Endometrial microvascular endothelial cells (primary cell): ENCODE data around the gene SPTLC2. TPM values are rescaled to one million over a fixed set of nuclear protein-coding genes. Genes with fewer than 3 reads are reported as not detected.
"Not testable (repeated sequence)": the region's sequence is repeated elsewhere in the genome, so short reads cannot be mapped to it uniquely, and the experiment has no call there.

Source experiments
- in situ Hi-C: cut with HindIII; loops from 2 replicates; pipeline ENCODE4 v1.10.0; 2017; ENCODE audit warnings: low sequenced_read_pairs, low pct_unique_long_range_greater_than_20kb; ENCODE audit errors: inconsistent ontology term
- total RNA-seq: library from RNA; depleted of rRNA; stranded (reverse); fragments of >200 nt; gene quantifications from one replicate; pipeline ENCODE4 v1.2.3, GENCODE V29; 2015; ENCODE audit errors: inconsistent ontology term

SPTLC2 gene
- total RNA-seq, 1 donor from 2014 or later, result 43.7 TPM

DNA sequence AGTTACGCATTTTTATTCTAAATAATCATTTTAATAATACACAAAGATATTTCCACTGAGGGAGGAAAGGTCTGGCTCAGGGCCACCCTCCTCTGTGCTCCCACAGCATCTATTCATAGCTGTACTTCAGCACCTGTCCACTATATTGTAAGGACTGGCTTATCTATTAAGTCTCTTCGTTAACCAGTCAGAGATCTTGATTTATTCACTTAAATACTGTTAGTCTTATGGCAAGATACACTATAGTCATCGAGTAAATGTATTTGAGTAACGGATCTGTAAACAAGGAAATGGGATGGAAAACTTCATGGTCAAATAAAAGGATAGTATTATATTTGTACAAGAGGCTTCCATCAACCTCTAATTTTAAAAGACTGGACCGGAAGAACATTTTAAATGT lies 54.6 kb downstream of the SPTLC2 start:
- in situ Hi-C loops, result no loop called here

DNA sequence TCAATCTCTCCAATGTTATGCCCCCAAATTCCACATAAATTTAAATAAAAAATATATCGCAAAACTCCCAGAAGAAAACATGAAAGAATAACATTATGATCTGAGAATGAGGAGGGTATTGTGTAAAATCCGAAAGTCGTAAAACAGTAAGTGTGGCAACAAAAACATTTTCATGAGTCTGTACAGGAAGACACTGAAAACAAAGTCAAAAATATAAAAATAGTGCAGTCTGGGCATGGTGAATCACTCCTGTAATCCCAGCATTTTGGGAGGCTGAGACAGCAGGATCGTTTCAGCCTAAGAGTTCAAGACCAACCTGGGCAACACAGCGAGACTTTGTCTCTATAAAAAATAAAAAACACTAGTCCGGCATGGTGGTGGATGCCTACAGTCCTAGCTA lies 57.1 kb downstream of the SPTLC2 start:
- in situ Hi-C loops, result no loop called here

DNA sequence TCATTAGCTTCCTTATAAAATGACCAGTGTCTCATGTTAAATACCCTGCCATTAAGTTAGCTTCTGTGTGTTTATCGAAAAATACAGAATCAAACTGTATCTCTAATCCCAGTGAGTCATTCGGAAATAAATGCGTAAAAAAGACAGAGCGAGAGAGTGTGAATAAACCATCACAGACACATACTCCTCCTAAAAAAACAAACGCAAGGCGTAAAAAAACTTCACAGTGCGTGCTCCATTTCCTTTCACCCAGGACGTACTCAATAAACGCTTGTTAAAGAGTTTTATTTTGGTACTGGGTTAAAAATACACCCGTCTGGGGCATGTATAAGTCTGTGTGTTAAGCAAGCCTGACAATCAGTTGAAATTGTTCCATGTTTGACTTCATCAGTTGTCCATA lies 59.0 kb downstream of the SPTLC2 start:
- in situ Hi-C loops, result no loop called here

DNA sequence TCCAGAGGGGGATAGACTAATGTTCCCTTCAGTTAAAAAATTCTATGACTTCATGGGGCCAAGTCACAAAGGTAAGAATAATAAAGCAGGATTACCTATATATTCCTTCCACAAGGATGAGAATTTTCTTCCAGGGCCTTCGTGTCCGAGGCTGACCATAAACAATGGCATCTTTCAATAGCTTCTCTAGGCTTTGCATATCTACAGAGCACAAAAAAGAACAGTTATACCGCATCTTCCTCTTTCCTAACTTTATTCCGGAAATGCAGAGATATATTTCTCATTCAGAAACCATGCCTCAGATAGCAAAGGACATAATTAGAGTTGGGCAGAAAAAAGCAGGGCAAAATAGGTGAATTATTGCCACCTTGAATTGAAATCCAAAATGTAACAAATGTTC lies 59.5 kb downstream of the SPTLC2 start:
- in situ Hi-C loops, result no loop called here

DNA sequence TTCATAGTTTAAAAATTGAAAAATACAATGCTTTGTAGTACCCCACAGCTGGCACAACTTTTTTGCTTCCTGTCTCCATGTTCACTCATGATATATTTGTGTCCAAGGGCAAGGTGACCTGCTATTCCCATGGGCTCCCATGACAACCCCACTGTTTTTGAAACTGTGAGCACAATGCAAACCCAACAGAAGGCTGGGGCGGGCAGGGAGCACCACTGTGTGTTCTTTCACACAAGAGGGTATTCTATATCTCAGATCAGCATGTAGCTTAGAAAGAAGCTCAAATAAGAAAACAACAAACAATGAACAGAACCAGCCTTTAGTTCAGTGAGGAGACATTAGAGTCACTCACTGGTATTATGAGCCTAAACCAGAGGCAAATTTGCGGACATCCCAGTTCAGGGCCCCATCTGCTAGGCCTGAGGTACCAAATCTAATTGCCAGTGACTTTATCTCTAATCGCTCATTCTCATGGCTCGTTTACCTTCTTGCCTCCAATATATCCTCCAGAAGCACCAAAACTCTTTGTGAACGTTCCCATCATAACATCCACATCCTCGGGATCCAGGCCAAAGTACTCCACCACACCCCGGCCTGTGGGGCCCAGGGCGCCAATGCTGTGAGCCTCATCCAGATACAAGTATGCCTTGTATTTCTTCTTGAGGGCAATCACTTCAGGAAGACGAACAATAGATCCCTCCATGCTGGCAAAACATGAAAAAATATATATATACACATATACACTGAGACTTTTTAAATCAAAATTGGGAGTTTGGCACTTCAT lies 61.4 kb downstream of the SPTLC2 start:
- in situ Hi-C loops, result no loop called here

DNA sequence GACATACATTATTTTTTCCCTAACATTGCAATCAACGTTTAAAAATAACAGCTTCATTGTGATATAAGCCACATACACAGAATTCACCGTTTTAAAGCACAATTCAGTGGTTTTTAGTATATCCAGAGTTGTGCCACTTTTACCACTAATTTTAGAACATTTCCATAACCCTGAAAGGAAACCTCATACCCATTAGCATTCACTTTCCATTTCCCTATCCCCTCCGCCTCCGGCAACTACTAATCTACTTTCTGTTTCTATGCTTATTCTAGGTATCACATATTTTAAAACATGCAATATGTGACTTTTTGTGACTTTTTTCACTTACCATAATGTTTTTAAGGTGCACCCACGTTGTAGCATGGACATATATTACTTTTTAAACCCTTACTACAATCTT lies 62.2 kb downstream of the SPTLC2 start:
- in situ Hi-C loops, result no loop called here

DNA sequence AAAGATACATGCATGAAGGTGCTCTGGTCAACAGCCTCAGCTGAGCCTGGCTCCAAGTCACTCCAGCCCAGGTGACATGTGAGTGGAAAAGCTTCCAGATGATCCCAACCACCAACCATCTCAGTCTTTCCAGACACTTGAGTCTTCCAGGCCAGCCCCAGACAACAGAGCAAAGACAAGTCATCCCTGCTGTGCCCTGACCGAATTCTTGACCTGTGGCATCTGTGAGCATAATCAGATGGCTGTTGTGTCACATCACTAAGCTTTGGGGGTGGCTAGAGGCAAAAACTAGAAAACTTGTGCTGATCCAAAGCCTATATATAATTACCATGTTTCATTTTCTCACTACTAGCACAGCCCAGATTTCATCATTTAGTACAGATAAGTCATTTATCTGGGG lies 67.0 kb downstream of the SPTLC2 start:
- in situ Hi-C loops, result no loop called here

DNA sequence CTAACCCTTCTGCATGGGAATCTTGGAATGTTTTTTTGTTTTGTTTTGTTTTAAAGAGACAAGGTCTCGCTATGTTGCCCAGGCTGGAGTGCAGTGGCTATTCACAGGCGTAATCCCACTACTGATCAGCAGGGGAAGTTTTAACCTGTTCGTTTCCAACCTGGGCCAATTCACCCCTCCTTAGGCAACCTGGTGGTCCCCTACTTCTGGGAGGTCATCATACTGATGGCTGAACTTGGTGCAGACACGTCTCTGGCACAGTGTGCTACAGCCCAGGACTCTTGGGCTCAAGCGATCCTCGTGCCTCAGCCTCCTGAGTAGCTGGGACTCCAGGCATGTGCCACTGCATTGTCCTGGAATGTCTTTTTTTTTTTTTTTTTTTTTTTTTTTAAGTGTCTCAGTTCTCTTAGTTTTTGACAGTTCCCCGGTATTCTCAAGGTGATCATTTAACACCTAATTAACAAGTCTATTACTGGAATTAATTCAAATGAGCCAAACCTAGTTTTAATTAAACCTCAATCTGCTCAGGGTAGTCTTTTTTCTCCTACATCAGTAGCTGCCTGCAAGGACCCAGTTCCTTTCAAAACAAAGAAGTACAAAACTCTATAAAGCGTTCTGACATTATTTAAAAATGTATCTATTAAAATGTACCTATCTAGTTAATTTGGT lies 68.8 kb downstream of the SPTLC2 start:
- in situ Hi-C loops, result no loop called here

DNA sequence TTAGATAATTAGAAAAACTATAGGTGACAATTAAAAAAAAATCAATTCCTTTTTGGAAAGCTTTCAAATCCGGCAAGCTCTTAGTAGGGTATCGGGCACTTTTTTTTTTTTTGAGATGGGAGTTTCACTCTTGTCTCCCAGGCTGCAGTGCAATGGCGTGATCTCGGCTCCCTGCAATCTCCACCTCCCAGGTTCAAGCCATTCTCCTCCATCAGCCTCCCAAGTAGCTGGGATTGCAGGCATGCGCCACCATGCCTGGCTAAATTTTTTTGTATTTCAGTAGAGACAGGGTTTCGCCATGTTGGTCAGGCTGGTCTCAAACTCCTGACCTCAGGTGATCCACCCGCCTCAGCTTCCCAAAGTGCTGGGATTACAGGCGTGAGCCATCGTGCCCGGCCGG lies 71.3 kb downstream of the SPTLC2 start:
- in situ Hi-C loops, result not testable (repeated sequence)

DNA sequence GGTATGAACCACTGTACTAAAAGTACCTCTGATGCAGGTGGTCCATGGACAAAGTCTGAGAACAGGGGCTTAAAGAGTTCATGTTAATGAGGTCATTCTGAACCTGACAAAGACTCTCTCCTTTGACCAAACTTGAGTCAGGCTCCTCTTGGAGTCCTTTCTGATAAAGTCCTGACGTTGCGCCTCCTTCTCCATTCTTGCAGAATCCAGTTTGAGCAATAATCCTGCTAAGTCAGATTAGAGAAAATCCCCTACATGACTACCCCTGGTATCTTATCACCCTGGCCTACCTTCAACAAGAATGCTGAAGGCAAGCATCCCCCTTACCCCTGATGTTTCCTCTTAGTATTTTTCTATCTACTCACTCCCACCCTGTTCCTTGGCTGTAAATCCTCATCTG lies 71.9 kb downstream of the SPTLC2 start:
- in situ Hi-C loops, result no loop called here

DNA sequence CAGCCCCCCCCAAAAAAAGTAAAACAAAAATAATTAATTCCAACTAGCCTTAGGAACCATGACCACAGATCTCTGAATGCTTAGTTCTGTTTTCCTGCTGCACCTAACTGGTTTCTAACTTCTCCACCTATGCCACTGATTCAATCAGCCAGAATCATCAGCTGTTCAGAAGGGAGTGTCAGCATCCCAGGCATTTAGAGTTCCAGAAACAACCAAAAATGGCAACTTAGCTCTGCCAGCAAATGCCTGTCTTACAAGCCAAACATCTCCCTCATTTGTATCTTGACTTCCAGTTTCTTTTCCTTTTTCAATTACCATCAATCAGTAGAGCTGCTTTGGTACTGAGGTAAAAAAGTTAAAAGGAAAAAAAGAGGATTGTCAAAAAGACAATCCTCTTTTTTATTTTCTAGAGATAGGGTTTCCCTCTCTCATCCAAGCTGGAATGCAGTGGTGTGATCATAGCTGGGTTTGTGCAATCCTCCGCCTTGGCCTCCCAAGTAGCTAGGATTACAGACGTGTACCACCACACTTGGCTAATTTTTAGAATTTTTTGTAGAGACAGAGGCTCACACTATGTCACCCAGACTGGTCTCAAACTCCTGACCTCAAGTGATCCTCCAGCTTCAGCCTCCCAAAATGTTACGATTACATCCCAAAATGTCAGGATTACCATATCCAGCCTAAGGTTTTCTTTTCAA lies 72.7 kb downstream of the SPTLC2 start:
- in situ Hi-C loops, result no loop called here

DNA sequence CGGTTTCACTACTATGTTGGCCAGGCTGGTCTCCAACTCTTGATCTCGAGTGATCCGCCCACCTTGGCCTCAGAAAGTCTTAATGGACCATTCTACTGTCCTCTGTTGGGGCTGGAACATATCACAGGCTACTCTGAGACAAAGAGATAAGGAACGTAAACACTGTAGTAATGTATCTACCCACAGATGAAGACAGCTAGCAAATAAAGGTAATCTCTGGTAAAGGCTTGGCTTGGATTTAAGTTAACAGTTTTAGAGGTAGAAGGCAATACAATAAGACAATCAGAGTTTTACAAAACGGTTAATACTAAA lies 73.2 kb downstream of the SPTLC2 start:
- in situ Hi-C loops, result no loop called here

DNA sequence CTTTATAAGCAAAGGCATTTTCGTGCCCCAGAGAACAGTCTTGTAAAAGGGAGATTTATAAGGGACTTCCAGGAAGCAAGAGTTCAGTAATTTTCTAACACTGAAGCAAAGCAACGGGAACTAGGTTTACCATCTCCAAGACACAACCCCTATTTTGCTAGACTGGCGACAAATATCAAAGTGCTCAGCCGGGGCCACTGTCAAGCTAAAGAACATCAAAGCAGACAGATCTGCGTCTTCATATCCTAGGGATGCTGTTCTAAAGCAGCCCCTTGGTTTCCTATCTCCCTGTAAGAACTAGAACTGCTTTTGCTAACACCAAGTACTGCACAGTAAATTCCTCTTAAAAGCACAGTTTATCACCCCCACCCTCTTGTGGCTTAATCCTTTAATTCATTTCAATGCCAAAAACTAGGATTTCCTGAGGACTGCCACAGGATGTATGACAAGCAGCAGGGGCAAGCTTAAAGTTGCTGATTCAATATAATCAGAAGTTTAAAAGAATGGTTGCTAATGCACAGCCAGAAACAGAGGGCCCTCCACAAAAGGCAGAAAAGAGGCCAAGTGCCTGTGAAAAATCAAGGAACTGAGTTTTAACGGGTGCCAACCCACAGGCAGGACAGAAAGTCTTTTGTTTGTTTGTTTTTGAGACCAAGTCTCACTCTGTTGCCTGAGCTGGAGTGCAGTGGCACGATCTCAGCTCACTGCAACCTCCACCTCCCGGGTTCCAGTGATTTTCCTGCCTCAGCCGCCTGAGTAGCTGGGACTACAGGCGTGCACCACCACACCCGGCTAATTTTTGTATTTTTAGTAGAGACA lies 73.8 kb downstream of the SPTLC2 start:
- in situ Hi-C loops, result no loop called here

DNA sequence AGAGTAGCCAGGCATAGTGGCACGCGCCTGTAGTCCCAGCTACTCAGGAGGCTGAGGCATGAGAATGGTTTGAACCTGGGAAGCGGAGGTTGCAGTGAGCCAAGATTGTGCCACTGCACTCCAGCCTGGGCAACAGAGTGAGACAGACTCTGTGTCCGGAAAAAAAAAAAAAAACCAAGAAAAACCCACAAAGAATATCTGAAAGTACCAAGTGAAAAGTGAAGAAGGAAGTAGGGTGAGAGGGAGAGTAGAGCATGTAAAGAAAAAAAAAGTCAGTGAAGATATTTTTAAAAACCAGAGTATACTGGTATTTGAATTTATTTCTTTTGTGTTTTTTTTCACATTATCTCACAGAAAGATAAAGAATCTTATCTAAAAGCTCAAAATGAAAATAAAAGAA lies 74.5 kb downstream of the SPTLC2 start:
- in situ Hi-C loops, result no loop called here

DNA sequence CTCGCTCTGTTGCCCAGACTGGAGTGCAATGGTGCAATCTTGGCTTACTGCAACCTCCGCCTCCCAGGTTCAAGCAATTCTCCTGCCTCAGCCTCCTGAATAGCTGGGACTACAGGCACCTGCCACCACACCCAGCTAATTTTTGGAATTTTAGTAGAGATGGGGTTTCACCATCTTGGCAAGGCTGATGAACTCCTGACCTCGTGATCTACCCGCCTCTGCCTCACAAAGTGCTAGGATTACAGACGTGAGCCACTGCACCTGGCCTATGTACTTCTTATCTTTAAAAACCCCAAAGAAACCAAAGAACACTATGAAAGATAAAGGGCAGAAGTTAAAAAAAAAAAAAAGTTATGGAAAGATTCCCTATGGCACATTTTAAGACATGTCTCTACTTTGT lies 79.5 kb downstream of the SPTLC2 start:
- in situ Hi-C loops, result not testable (repeated sequence)

DNA sequence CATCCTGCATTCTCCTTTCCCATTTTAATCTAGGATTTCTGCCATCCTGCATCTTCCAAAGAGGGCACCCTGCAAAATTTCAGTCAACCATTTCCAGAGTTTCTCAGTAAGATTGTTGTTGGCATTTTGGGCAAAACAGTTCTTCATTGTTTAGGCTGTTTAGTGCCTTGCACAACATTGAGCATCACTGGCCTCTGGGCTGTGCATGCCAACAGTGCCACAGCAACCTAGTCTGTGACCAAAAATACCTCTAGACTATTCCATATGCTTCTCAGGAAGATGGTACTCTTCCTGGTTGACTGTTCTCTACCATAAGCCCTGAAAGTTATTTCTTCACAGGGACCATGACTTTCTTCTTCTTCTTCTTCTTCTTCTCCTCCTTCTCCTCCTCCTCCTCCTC lies 85.4 kb downstream of the SPTLC2 start:
- in situ Hi-C loops, result no loop called here

DNA sequence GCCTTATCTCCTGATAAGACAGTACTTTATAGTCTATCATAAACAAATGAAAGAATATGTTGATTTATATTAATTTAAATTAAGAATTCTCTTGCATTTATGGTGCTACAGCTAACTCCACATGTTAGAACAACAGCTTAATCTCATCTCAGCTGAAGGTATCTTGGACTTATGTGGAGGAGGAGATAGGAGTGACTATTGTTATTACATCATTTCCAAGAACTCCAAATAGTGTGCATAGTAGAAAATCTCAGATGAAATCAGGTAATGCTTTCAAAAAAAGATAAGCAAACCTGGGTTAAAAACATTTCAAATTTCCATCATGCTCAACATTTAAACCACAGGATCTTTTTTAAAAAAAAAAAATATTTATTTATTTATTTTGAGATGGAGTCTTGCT lies 86.5 kb downstream of the SPTLC2 start:
- in situ Hi-C loops, result no loop called here

DNA sequence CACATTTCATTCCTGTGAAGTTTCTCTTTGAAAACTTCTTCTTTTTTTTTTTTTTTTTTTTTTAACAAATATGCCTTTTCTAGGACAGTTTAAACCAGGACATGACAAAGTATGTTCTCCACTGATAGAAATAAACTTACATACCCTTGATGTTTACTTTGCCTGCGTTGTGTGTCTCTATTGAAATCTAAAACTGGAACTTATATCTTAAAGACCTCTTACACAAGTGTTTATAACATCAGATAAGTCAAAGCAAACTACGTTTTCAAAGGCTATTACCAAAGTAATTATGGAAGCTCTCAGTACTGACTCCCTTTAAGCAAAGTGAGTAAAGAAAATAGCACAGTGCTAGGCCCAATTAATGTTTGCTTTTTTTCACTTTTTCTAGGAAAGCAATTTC lies 87.2 kb downstream of the SPTLC2 start:
- in situ Hi-C loops, result no loop called here

DNA sequence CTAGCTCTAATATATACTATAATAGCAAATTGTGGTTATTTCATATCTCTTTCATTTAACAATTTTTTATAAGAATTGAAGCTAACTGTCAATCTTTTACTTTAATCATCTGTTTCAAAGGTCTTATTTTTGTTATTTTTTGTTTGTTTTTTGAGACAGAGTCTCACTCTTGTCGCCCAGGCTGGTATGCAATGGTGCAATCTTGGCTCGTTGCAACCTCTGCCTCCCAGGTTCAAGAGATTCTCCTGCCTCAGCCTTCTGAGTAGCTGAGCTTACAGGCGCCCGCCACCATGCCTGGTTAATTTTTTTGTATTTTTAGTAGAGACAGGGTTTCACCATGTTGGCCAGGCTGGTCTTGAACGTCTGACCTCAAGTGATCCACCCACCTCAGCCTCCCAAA lies 87.7 kb downstream of the SPTLC2 start:
- in situ Hi-C loops, result not testable (repeated sequence)
